GM23248 (cell line): ENCODE data around the gene FOSL2. TPM values are rescaled to one million over a fixed set of nuclear protein-coding genes. Genes with fewer than 3 reads are reported as not detected.

Experiments used
- DNase-seq: peaks from one replicate; pipeline ENCODE4 v3.0.0-alpha.2; 2015
- H2AFZ ChIP-seq: fragments of 200-600 bp; sonication (generic); 2 replicates; pipeline ENCODE4 v1.6.1; 2016; ENCODE audit warnings: antibody characterized with exemption
- H3F3A ChIP-seq: fragments of 200-600 bp; sonication (generic); 2 replicates; pipeline ENCODE4 v1.6.1; 2016; ENCODE audit warnings: mild to moderate bottlenecking, antibody characterized with exemption, mixed run types; ENCODE audit not compliant: insufficient read depth
- H3K27ac ChIP-seq: fragments of 200-600 bp; sonication (generic); 2 replicates; pipeline ENCODE4 v1.5.1; 2016; ENCODE audit warnings: mild to moderate bottlenecking
- H3K27me3 ChIP-seq: fragments of 200-600 bp; sonication (generic); replicated peaks from 2 replicates; pipeline ENCODE4 v1.6.1; 2016; ENCODE audit warnings: mild to moderate bottlenecking; ENCODE audit not compliant: insufficient read depth
- H3K36me3 ChIP-seq: fragments of 200-600 bp; sonication (generic); 2 replicates; pipeline ENCODE4 v1.6.1; 2016; ENCODE audit warnings: low read depth, mild to moderate bottlenecking
- H3K4me1 ChIP-seq: fragments of 200-600 bp; sonication (generic); 2 replicates; pipeline ENCODE4 v1.6.1; 2016; ENCODE audit warnings: mild to moderate bottlenecking; ENCODE audit not compliant: insufficient read depth
- H3K4me2 ChIP-seq: fragments of 200-600 bp; sonication (generic); one replicate; pipeline ENCODE4 v1.6.1; 2016; ENCODE audit warnings: mild to moderate bottlenecking; ENCODE audit not compliant: unreplicated experiment
- H3K4me3 ChIP-seq: fragments of 200-600 bp; sonication (generic); 2 replicates; pipeline ENCODE4 v1.5.1; 2016; ENCODE audit warnings: mild to moderate bottlenecking
- H3K79me2 ChIP-seq: fragments of 200-600 bp; sonication (generic); 2 replicates; pipeline ENCODE4 v1.6.1; 2016; ENCODE audit warnings: mild to moderate bottlenecking; ENCODE audit not compliant: insufficient read depth
- H3K9ac ChIP-seq: fragments of 200-600 bp; sonication (generic); 2 replicates; pipeline ENCODE4 v1.6.1; 2016; ENCODE audit warnings: mild to moderate bottlenecking
- H3K9me2 ChIP-seq: fragments of 200-600 bp; sonication (generic); 2 replicates; pipeline ENCODE4 v1.6.1; 2016; ENCODE audit warnings: mixed run types, mild to moderate bottlenecking, moderate library complexity; ENCODE audit not compliant: insufficient read depth
- H3K9me3 ChIP-seq: fragments of 200-600 bp; sonication (generic); one replicate; pipeline ENCODE4 v1.6.1; 2017; ENCODE audit warnings: low read depth
- H4K20me1 ChIP-seq: fragments of 200-600 bp; sonication (generic); 2 replicates; pipeline ENCODE4 v1.6.0; 2016; ENCODE audit not compliant: insufficient read depth
- EZH2 ChIP-seq: fragments of 200-600 bp; sonication (generic); IDR thresholded peaks from 2 replicates; pipeline ENCODE4 v1.6.1; 2018; ENCODE audit warnings: antibody characterized with exemption, mild to moderate bottlenecking; ENCODE audit not compliant: insufficient read depth, poor library complexity, severe bottlenecking
- EZH2phosphoT487 ChIP-seq: fragments of 200-600 bp; sonication (generic); IDR thresholded peaks from 2 replicates; pipeline ENCODE4 v1.6.1; 2018; ENCODE audit warnings: antibody characterized with exemption, moderate library complexity, mild to moderate bottlenecking, low read depth; ENCODE audit not compliant: insufficient read depth
- WGBS, 2 experiments: methylation state at CpG; one replicate each; pipeline ENCODE4 v1.1.6; 2015 to 2017; ENCODE audit warnings: low lambda C conversion rate in 2 of 2, low coverage in 1 of 2; ENCODE audit errors: missing lambda C conversion rate in 2 of 2; 5-methylcytosine and 5-hydroxymethylcytosine counted together
- in situ Hi-C: fragments of 300-500 bp; cut with MboI; formaldehyde crosslinking; loops from 2 replicates; pipeline ENCODE4 v1.15.0; 2020
- polyA plus RNA-seq: library from polyadenylated mRNA; unstranded; fragments of >200 nt; fragmentation: Nextera tagmentation; extraction: Ambion mirVana; gene quantifications from 2 replicates; pipeline ENCODE4 v1.2.1, GENCODE V29; 2016
- total RNA-seq: library from RNA; depleted of rRNA; stranded (reverse); fragments of >200 nt; shearing (Covaris generic); gene quantifications from 2 replicates; pipeline ENCODE4 v1.2.3, GENCODE V29; 2014

FOSL2 gene
- total and polyA plus RNA-seq, 2 experiments from 2014 or later = 42.4 to 78.0 TPM

DNA sequence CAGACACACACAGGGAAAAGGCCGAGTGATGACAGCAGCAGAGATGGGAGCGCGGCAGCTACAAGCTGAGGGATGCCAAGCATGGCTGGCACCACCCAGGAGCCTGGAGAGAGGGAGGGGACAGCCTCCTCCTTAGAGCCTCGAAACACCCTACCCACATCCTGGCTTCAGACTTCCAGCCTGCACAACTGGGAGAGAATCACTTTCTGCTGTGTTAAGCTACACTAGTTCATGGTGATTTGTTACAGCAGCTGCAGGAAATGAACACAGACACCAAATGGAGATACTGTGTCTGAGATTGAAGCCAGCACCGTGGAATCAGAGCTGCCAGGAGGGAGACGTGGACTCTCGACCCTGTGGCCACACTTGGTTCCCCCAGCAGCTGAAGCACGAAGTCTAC is 27.5 kb upstream of the FOSL2 start:
- in situ Hi-C loops = no loop called here
- TF ChIP-seq EZH2phosphoT487 = no peak
- TF ChIP-seq EZH2 = no peak
- Histone ChIP-seq H3K4me2 (no peak overlapping the region), H3K36me3 (no peaks in the 10 kb centered on the region), H3K4me1 (no peaks in the 10 kb centered on the region), H3K27me3 (no peaks in the 10 kb centered on the region), H4K20me1 (no peaks in the 10 kb centered on the region), H2AFZ (peak overlapping the region; percentile 48; the same call in 1 of the 2 replicates), H3K27ac (no peak overlapping the region), H3K9ac (no peak overlapping the region), H3F3A (no peaks in the 10 kb centered on the region), H3K4me3 (no peak overlapping the region), H3K9me3 (no peaks in the 10 kb centered on the region), H3K9me2 (no peaks in the 10 kb centered on the region), H3K79me2 (no peaks in the 10 kb centered on the region)
- 45 to 52% methylated on average over 8 of the region's 8 CpGs for WGBS, 2 experiments
- no peak for DNase-seq

DNA sequence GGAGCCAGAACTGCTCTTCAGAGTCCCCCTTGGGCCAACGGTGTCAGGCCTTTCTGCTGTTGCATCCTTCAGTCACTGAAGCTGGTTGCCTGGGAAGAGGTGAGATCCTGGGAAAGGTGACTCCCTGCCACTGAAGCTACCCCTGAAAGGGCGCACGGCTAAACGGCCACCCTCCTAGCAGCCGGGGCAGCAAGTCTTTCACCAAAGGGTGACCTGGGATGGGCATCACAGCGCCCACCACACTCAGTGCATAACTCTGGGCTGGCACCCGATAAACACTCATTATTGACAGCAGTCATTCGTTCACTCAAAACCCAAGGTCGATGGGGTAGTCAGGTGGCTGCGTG is 26.5 kb upstream of the FOSL2 start:
- Histone ChIP-seq H3K27ac (no peak overlapping the region), H3K9me2 (no peaks in the 10 kb centered on the region), H3K9ac (no peak overlapping the region), H3F3A (no peaks in the 10 kb centered on the region), H3K79me2 (no peaks in the 10 kb centered on the region), H3K27me3 (no peaks in the 10 kb centered on the region), H3K4me1 (no peaks in the 10 kb centered on the region), H3K4me3 (no peak overlapping the region), H3K36me3 (no peaks in the 10 kb centered on the region), H3K9me3 (no peaks in the 10 kb centered on the region), H4K20me1 (no peaks in the 10 kb centered on the region), H3K4me2 (no peak overlapping the region), H2AFZ (no peak overlapping the region)
- no peak for DNase-seq
- TF ChIP-seq EZH2phosphoT487 = no peak
- in situ Hi-C loops = no loop called here
- WGBS, 2 experiments = 97% methylated on average over 7 to 10 of the region's 10 CpGs

DNA sequence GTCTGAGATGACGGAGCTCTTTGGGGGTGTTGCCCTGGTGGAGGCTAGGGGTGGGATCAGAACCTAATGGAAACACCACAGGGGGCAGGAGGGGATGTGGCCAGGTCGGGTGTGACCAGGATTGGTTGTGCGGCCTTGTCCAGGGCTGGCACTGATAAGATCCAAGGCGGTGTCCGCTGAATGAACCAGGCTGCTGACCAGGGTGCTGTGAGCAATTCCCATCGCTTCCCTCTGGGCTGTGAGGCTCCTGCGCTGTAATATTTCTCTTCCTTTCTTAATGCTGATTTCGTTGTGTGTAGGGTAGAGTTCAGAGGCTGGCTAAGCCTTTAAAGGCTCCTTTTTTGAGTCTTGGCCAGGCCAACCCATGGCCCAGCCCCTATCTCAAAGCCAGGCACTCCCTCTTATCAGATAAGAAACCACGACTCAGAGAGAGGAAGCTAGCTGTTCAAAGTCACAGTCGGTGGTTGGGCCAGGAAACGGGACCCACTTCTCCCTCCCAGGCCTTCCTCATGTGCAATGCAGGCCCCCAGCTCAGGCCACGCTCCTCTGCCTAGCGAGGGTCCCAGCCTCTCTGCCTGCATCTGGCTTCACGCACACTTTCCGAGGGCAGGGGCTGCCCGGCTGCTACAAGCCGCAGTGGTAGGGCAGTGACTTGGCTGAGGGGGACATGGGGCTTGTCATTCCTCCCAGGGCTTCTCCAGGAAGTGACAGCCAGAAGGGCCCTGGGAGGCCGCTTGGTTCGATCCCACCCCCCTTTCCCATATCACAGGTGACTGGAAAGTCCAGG is 26.0 kb upstream of the FOSL2 start:
- no peaks in the 10 kb centered on the region for H3K36me3 ChIP-seq
- no peak overlapping the region for H3K27ac ChIP-seq
- TF ChIP-seq EZH2phosphoT487 = no peak
- no peak for TF ChIP-seq EZH2
- no peaks in the 10 kb centered on the region for H3K9me3 ChIP-seq
- no peaks in the 10 kb centered on the region for H3K9me2 ChIP-seq
- H3F3A ChIP-seq = no peaks in the 10 kb centered on the region
- no peaks in the 10 kb centered on the region for H3K4me1 ChIP-seq
- no peak for DNase-seq
- no peak overlapping the region for H3K9ac ChIP-seq
- 84 to 86% methylated on average over 18 to 19 of the region's 19 CpGs for WGBS, 2 experiments
- no peak overlapping the region for H3K4me3 ChIP-seq
- no peak overlapping the region for H3K4me2 ChIP-seq
- no peaks in the 10 kb centered on the region for H3K79me2 ChIP-seq
- H3K27me3 ChIP-seq = no peaks in the 10 kb centered on the region
- H4K20me1 ChIP-seq = no peaks in the 10 kb centered on the region
- in situ Hi-C loops = no loop called here
- H2AFZ ChIP-seq = no peak overlapping the region

DNA sequence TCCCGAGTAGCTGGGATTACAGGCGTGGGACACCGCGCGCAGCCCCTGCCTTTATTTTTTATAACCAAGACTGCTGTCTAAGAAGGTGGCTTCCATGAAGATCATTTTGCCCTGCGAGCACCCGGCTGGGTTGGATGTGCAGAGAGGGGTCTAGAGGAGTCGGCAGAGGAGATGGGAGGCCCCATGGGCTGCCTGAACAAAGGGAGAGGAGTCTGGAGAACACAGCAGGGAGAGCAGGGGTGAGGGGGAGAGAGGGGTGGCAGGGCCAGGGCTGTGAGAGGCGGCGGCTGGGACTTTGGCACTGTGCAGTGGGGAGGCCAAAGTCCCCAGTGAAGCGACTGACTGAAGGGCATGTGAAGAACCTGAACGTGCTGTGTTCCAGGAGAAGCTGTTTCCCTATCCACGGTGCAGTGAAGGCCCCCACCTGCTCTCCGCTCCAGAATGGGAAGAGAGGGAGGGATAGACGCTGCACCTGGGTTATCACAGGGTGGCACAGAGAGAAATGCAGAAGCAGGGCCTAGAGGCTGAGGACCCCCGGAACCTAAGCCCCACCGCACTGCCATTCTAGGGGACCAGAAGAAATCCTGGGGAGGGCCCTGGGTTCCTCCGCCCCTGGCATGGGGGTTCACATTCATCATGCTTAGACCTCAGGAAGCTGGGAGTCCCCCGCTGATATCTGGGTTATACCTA is 24.8 kb upstream of the FOSL2 start:
- no peaks in the 10 kb centered on the region for H3K36me3 ChIP-seq
- H4K20me1 ChIP-seq = no peaks in the 10 kb centered on the region
- H3K4me1 ChIP-seq = no peaks in the 10 kb centered on the region
- no peak overlapping the region for H3K27ac ChIP-seq
- H3K4me3 ChIP-seq = no peak overlapping the region
- no peak overlapping the region for H2AFZ ChIP-seq
- H3K79me2 ChIP-seq = no peaks in the 10 kb centered on the region
- no peak for DNase-seq
- H3K9me2 ChIP-seq = no peaks in the 10 kb centered on the region
- H3K27me3 ChIP-seq = no peaks in the 10 kb centered on the region
- H3K4me2 ChIP-seq = no peak overlapping the region
- no peaks in the 10 kb centered on the region for H3K9me3 ChIP-seq
- no peak overlapping the region for H3K9ac ChIP-seq
- 88 to 90% methylated on average over 14 to 17 of the region's 19 CpGs for WGBS, 2 experiments
- no peak for TF ChIP-seq EZH2
- no peak for TF ChIP-seq EZH2phosphoT487
- no peaks in the 10 kb centered on the region for H3F3A ChIP-seq
- in situ Hi-C loops = no loop called here
